H1 (cell line): ENCODE results near the gene CCDC63. TPM values are rescaled to one million over a fixed set of nuclear protein-coding genes. Genes with fewer than 3 reads are reported as not detected.

Experiments used
- CTCF ChIA-PET: fragments of 300-600 bp; sonication (Branson Sonifier 250); formaldehyde crosslinking; loops from one replicate; lab custom pipeline; 2021; ENCODE audit not compliant: partially characterized antibody; lab: Charles Lee
- POLR2A ChIA-PET: fragments of 300-600 bp; sonication (Branson Sonifier 250); formaldehyde crosslinking; loops from one replicate; lab custom pipeline; 2021; ENCODE audit warnings: inconsistent platforms; ENCODE audit not compliant: partially characterized antibody; lab: Charles Lee
- DNase-seq, 2 experiments: peaks; one replicate each; pipeline versions ENCODE4 v3.0.0 to v3.0.0-alpha.2; 2010 to 2022; ENCODE audit warnings: low spot score in 2 of 2, low read depth in 1 of 2, mixed read lengths in 1 of 2
- FAIRE-seq: peaks from 2 replicates; lab custom pipeline; 2011; peaks lifted over from hg19 to GRCh38; lab: Jason Lieb, UNC
- H2AFZ ChIP-seq: 2 replicates; pipeline ENCODE4 v1.8.1; 2012; ENCODE audit warnings: low read length, inconsistent platforms
- H2AK5ac ChIP-seq: 2 replicates; pipeline ENCODE4 v1.6.1; 2013; ENCODE audit warnings: low read depth, low read length
- H2BK120ac ChIP-seq: replicated peaks from 2 replicates; pipeline ENCODE3; 2013; ENCODE audit warnings: low read depth, low read length, inconsistent platforms
- H2BK12ac ChIP-seq: 2 replicates; pipeline ENCODE4 v1.6.1; 2013; ENCODE audit warnings: low read depth, low read length
- H2BK15ac ChIP-seq: 2 replicates; pipeline ENCODE4 v1.6.1; 2013; ENCODE audit warnings: low read length
- H2BK20ac ChIP-seq: 2 replicates; pipeline ENCODE4 v1.6.1; 2013; ENCODE audit warnings: low read length
- H2BK5ac ChIP-seq: 2 replicates; pipeline ENCODE4 v1.6.1; 2013; ENCODE audit warnings: low read depth, low read length
- H3K14ac ChIP-seq: 2 replicates; pipeline ENCODE4 v1.6.1; 2013; ENCODE audit warnings: inconsistent platforms; ENCODE audit not compliant: insufficient read length
- H3K18ac ChIP-seq: 2 replicates; pipeline ENCODE4 v1.6.1; 2013; ENCODE audit warnings: low read length; ENCODE audit errors: extremely low read depth
- H3K23ac ChIP-seq: 2 replicates; pipeline ENCODE4 v1.6.1; 2013; ENCODE audit warnings: inconsistent platforms; ENCODE audit not compliant: insufficient read length
- H3K23me2 ChIP-seq: 2 replicates; pipeline ENCODE4 v1.6.1; 2013; ENCODE audit warnings: low read depth, low read length
- H3K27ac ChIP-seq: 2 replicates; pipeline ENCODE4 v1.6.1; 2011; ENCODE audit warnings: low read depth, low read length, inconsistent platforms
- H3K27me3 ChIP-seq, 4 experiments: replicated peaks in 1 of 4; 1 replicate in 1 of 4; 2 replicates in 3 of 4; pipeline versions ENCODE4 v1.6.1 to v1.8.1; 2011 to 2013; ENCODE audit warnings: low read length in 3 of 4, mild to moderate bottlenecking in 3 of 4, inconsistent platforms in 2 of 4, mixed read lengths in 2 of 4, moderate library complexity in 1 of 4; ENCODE audit not compliant: control insufficient read depth in 3 of 4, insufficient read depth in 3 of 4; ENCODE audit errors: extremely low read depth in 1 of 4
- H3K36me3 ChIP-seq, 4 experiments: 2 replicates each; pipeline versions ENCODE4 v1.6.1 to v1.8.1; 2011 to 2013; ENCODE audit warnings: mild to moderate bottlenecking in 4 of 4, low read length in 3 of 4, moderate library complexity in 2 of 4, control low read depth in 1 of 4, inconsistent platforms in 1 of 4; ENCODE audit not compliant: insufficient read depth in 4 of 4, control insufficient read depth in 2 of 4
- H3K4ac ChIP-seq: replicated peaks from 2 replicates; pipeline ENCODE3; 2013; ENCODE audit warnings: low read length, low read depth, mixed read lengths, inconsistent platforms; ENCODE audit not compliant: insufficient read length
- H3K4me1 ChIP-seq, 4 experiments: replicated peaks in 1 of 4; 1 replicate in 1 of 4; 2 replicates in 3 of 4; pipeline versions ENCODE4 v1.6.1 to v1.8.1; 2011 to 2013; ENCODE audit warnings: low read length in 3 of 4, inconsistent platforms in 2 of 4, mixed read lengths in 1 of 4; ENCODE audit not compliant: insufficient read depth in 4 of 4, control insufficient read depth in 3 of 4
- H3K4me2 ChIP-seq, 2 experiments: 2 replicates each; pipeline versions ENCODE4 v1.6.1 to v1.8.1; 2011 to 2013; ENCODE audit warnings: low read depth in 2 of 2, low read length in 2 of 2, control low read depth in 1 of 2, inconsistent platforms in 1 of 2, mild to moderate bottlenecking in 1 of 2; ENCODE audit not compliant: insufficient read depth in 1 of 2
- H3K4me3 ChIP-seq, 4 experiments: fragments of 200-600, 300-600 bp in 1 of 4; sonication (generic), shearing (Covaris generic), sonication (Bioruptor Twin) in 1 of 4; 2 replicates each; pipeline versions ENCODE4 v1.5.1 to v1.8.1; 2011 to 2016; ENCODE audit warnings: low read length in 4 of 4, low read depth in 3 of 4, control low read depth in 2 of 4, inconsistent platforms in 2 of 4, mild to moderate bottlenecking in 2 of 4, mixed read lengths in 1 of 4, moderate library complexity in 1 of 4; ENCODE audit not compliant: insufficient read depth in 2 of 4; ENCODE audit errors: extremely low read depth in 1 of 4
- H3K56ac ChIP-seq: replicated peaks from 2 replicates; pipeline ENCODE3; 2013; ENCODE audit warnings: low read depth, mild to moderate bottlenecking, mixed read lengths, low read length, inconsistent platforms; ENCODE audit not compliant: insufficient read length
- H3K79me1 ChIP-seq: 2 replicates; pipeline ENCODE4 v1.6.1; 2013; ENCODE audit warnings: low read depth, low read length, control low read depth
- H3K79me2 ChIP-seq, 2 experiments: 2 replicates each; pipeline versions ENCODE4 v1.6.1 to v1.8.1; 2012 to 2013; ENCODE audit warnings: low read length in 2 of 2, mild to moderate bottlenecking in 2 of 2, inconsistent platforms in 1 of 2; ENCODE audit not compliant: insufficient read depth in 2 of 2, control insufficient read depth in 1 of 2
- H3K9ac ChIP-seq, 4 experiments: replicated peaks in 1 of 4; 1 replicate in 1 of 4; 2 replicates in 3 of 4; pipeline versions ENCODE4 v1.6.1 to v1.8.1; 2011 to 2013; ENCODE audit warnings: low read depth in 3 of 4, low read length in 3 of 4, control low read depth in 2 of 4, mild to moderate bottlenecking in 2 of 4, moderate library complexity in 2 of 4, inconsistent platforms in 1 of 4; ENCODE audit errors: extremely low read depth in 1 of 4
- H3K9me3 ChIP-seq, 2 experiments: 2 replicates each; pipeline versions ENCODE4 v1.6.1 to v1.8.1; 2012 to 2013; ENCODE audit warnings: mild to moderate bottlenecking in 2 of 2, moderate library complexity in 2 of 2, control low read depth in 1 of 2, inconsistent platforms in 1 of 2, low read depth in 1 of 2, low read length in 1 of 2, mixed read lengths in 1 of 2; ENCODE audit not compliant: insufficient read depth in 2 of 2
- H4K20me1 ChIP-seq, 2 experiments: replicated peaks in 1 of 2; 2 replicates each; pipeline versions ENCODE3 to v1.8.1; 2011 to 2013; ENCODE audit warnings: inconsistent platforms in 2 of 2, low read length in 2 of 2, mild to moderate bottlenecking in 1 of 2; ENCODE audit not compliant: insufficient read depth in 2 of 2, control insufficient read depth in 1 of 2
- H4K5ac ChIP-seq: 2 replicates; pipeline ENCODE4 v1.6.1; 2013; ENCODE audit warnings: low read length, low read depth, mixed read lengths, inconsistent platforms; ENCODE audit not compliant: insufficient read length
- H4K8ac ChIP-seq: 2 replicates; pipeline ENCODE4 v1.8.0; 2013; ENCODE audit warnings: mild to moderate bottlenecking, moderate library complexity, low read length, inconsistent platforms; ENCODE audit not compliant: insufficient read depth; ENCODE audit errors: extremely low read depth
- H4K91ac ChIP-seq: replicated peaks from 2 replicates; pipeline ENCODE3; 2013; ENCODE audit warnings: low read length, mixed read lengths, inconsistent platforms; ENCODE audit not compliant: insufficient read length
- CBX5 ChIP-seq: fragments of 300-800, 300-1000 bp; sonication (generic); IDR thresholded peaks from 2 replicates; pipeline ENCODE4 v1.7.1; 2016; ENCODE audit warnings: antibody characterized with exemption, low read length, low read depth
- JUN ChIP-seq: IDR thresholded peaks from 2 replicates; pipeline ENCODE4 v1.6.1; 2011; ENCODE audit warnings: low read depth, mild to moderate bottlenecking, improper control_type of control experiment, low read length
- RAD21 ChIP-seq, 2 experiments: IDR thresholded peaks in 1 of 2; conservative IDR thresholded peaks in 1 of 2; 2 replicates each; pipeline ENCODE4 v1.6.1; 2011; ENCODE audit warnings: low read depth in 2 of 2, low read length in 2 of 2, improper control_type of control experiment in 1 of 2, inconsistent platforms in 1 of 2, mild to moderate bottlenecking in 1 of 2, moderate library complexity in 1 of 2
- SIX5 ChIP-seq: IDR thresholded peaks from 2 replicates; pipeline ENCODE4 v1.6.1; 2011; ENCODE audit warnings: mild to moderate bottlenecking, low read depth, low read length
- TAF7 ChIP-seq: optimal IDR thresholded peaks from 2 replicates; pipeline ENCODE3; 2011; ENCODE audit warnings: low read depth, mild to moderate bottlenecking, inconsistent platforms, low read length, moderate library complexity, borderline replicate concordance
- WGBS, 2 experiments: shearing (Covaris generic) in 1 of 2; methylation state at CpG; one replicate each; pipeline versions ENCODE4 v1.1.6 to v1.1.7; 2013 to 2015; ENCODE audit warnings: low lambda C conversion rate in 2 of 2, mixed read lengths in 2 of 2, inconsistent platforms in 1 of 2, low coverage in 1 of 2, missing lambda C conversion rate in 1 of 2; ENCODE audit not compliant: insufficient replicate concordance in 2 of 2, insufficient coverage in 1 of 2, insufficient read length in 1 of 2; ENCODE audit errors: extremely low coverage in 1 of 2, missing lambda C conversion rate in 1 of 2; 5-methylcytosine and 5-hydroxymethylcytosine counted together
- polyA plus RNA-seq, 7 experiments: library from polyadenylated mRNA; depleted of rRNA in 3 of 7; stranded (reverse) in 5 of 7; unstranded in 2 of 7; fragments of >200 nt in 5 of 7; fragments of 200-250 nt in 2 of 7; gene quantifications; 1 replicate in 5 of 7; 2 replicates in 1 of 7; 4 replicates in 1 of 7; pipeline versions ENCODE4 v1.2.1 to v1.2.3, GENCODE V29; 2011 to 2013; ENCODE audit warnings: missing spikeins in 2 of 7, mixed read lengths in 2 of 7
- total RNA-seq: library from RNA; stranded (reverse); fragmentation: NEBNext Ultra II Directional; extraction: Animal tissue kit (Norgen Biotek cat#: 25700); gene quantifications from 2 replicates; pipeline ENCODE4 v1.2.1, GENCODE V29; 2021

The CCDC63 gene
- total and polyA plus RNA-seq, 2 of the 8 experiments (the other 6 are each of a cell fraction or from before 2014, with no cell fraction given): 0.42 to 0.93 TPM

DNA sequence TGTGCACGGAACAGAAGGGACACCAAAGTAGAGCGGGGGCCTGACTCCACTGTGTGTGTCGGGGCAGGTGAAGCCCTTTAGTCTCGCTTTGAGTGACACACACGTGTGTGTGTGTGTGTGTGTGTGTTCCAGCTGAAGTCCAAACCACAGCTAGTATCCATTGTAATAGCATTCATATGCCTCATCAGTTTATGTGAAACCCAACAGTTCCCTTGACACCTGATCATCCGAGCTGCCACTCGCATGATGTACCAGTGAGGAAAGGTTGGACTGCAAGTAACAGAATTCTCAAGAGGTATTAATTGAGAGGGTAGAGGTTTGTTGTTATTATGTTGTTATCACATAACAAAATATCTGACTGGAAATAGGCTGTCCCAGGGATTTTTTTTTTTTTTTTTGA is 16.4 kb downstream of the CCDC63 start:
- Histone ChIP-seq H3K27ac (no peak overlapping the region), H3K4me2 (no peak overlapping the region)
- CTCF ChIA-PET: interaction anchor here (0.6 to 3.2 kb wide), 8 partner anchors 9 to 589 kb away, joined by 3 to 19 read pairs (median 4); partner anchors contain the start of gene CCDC63
- no peak for TF ChIP-seq CBX5
- no peak for TF ChIP-seq TAF7
- no peak for TF ChIP-seq JUN
- TF ChIP-seq SIX5: no peak
- TF ChIP-seq RAD21 (IDR thresholded peaks at IDR 0.05 in 1 of 2, conservative IDR thresholded peaks at IDR 0.05 in 1 of 2; ENCODE audit: low read depth in 2 of 2, low read length in 2 of 2): no peak

More for the DNA sequence above, 16.4 kb downstream of the CCDC63 start:
- 0 out of 2 replicates have a peak overlapping the region, but pooled peaks have one; percentile 65 for H2AK5ac ChIP-seq
- WGBS, 2 experiments: 93% methylated on average over 7 of the region's 7 CpGs; no CpG with 5 or more reads in 1 of the 2 experiments
- no peak for DNase-seq
- H3K4me3 ChIP-seq: no peak overlapping the region
- H3K4me1 ChIP-seq: peaks cover 0 to 17% (median 5%) of the 10 kb centered on the region in 4 experiments; a peak in 5 of 7 replicates
- H2BK12ac ChIP-seq: no peak overlapping the region
- POLR2A ChIA-PET: interaction anchor here (0.6 to 1.7 kb wide), 2 partner anchors 15 to 366 kb away, joined by 3 to 7 read pairs; no protein-coding TSS in a partner anchor
- H2AFZ ChIP-seq: no peak overlapping the region
- H3K9me3 ChIP-seq: no peaks in the 10 kb centered on the region
- no peak for FAIRE-seq
- no peaks in the 10 kb centered on the region for H3K27me3 ChIP-seq
- H2BK120ac ChIP-seq: no peak overlapping the region
- H3K23ac ChIP-seq: no peak overlapping the region
- H4K8ac ChIP-seq: no peak overlapping the region
- no peak overlapping the region for H3K4ac ChIP-seq
- no peak overlapping the region for H3K56ac ChIP-seq
- H3K79me2 ChIP-seq: no peaks in the 10 kb centered on the region
- no peak overlapping the region for H2BK5ac ChIP-seq
- no peak overlapping the region; the same call in 1 of the 2 replicates for H3K18ac ChIP-seq
- no peak overlapping the region for H2BK15ac ChIP-seq
- peak overlapping the region; percentile 40 for H4K91ac ChIP-seq
- H3K36me3 ChIP-seq: no peaks in the 10 kb centered on the region
- no peak overlapping the region for H3K14ac ChIP-seq
- H4K20me1 ChIP-seq: no peaks in the 10 kb centered on the region
- H2BK20ac ChIP-seq: no peak overlapping the region
- no peak overlapping the region for H3K9ac ChIP-seq
- H3K23me2 ChIP-seq: no peaks in the 10 kb centered on the region
- no peaks in the 10 kb centered on the region for H3K79me1 ChIP-seq
- no peak overlapping the region for H4K5ac ChIP-seq
